HG03097 (cell line): Measurements from ENCODE around the gene GALNT12.

Source experiments
- ATAC-seq: cut with Tn5 transposase; IDR thresholded peaks from one replicate; pipeline ENCODE4 v1.9.1; 2021; ENCODE audit not compliant: unreplicated experiment, low FRiP score

Gene GALNT12

GRCh38 chr9:98899408-98900056, 92.1 kb downstream of the GALNT12 start:
- ATAC-seq: no peak
